ENCODE results near the gene TRAPPC12.
"Not testable (repeated sequence)": the region's sequence is repeated elsewhere in the genome, so short reads cannot be mapped to it uniquely, and the experiment has no call there.

The TRAPPC12 gene

GRCh38 chr2:3379647-3380534 lies at the start of gene TRAPPC12:
Gene TRAPPC12 (plus strand): TSS chr2:3379694. CDS start chr2:3387624, 7,930 bp downstream.
- DNase-seq (ENCODE audit: low read depth): peak; percentile 90

- no peak for DNase-seq (ENCODE audit: low read depth)
Observed at GRCh38 chr2:3332133-3332532, 47.4 kb upstream of the TRAPPC12 start.

- no peak for DNase-seq (ENCODE audit: low read depth)
Observed at GRCh38 chr2:3334392-3335345, 44.8 kb upstream of the TRAPPC12 start.

GRCh38 chr2:3336844-3337243 lies 42.6 kb upstream of the TRAPPC12 start:
- DNase-seq (ENCODE audit: low read depth): no peak

- DNase-seq (ENCODE audit: low read depth): no peak
Observed at GRCh38 chr2:3338340-3338739, 41.2 kb upstream of the TRAPPC12 start.

DNA sequence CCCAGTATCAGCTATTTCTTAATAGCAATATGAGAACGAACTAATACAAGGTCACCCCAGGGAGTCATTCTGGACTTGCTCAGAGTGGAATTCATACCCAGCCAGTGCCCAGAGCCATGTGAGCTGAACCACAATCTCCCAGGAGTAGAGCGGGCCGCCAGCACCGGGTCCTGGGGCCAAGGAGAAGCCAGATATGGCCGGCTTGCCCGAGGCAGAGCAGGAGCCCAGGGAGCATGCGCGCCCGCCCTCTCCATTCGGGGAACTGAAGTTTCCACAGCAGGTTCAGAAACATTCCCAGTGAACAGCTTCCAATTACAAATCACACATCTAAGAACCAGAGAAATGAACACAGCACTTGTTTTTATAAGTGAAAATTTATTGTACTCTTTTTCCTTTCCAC lies 39.4 kb upstream of the TRAPPC12 start:
- DNase-seq (ENCODE audit: low read depth): no peak

DNA sequence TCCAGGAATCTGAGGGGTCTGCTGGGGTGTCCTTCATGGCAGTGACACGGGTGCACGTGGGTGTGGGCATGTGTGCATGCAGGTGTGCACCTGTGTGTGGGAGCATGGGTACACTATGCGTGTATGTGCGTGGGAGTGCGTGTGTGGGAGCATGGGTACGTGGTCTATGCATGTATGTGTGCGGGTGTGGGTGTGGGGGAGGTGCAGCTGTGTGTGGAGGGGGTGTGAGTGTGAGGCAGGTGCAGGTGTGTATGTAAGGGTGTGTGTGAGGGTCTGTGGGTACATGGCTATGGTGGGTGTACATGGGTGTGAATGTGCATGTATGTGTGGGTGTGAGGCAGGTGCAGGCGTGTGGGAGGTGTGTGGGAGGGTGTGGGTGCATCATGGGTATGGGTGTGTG lies 38.2 kb upstream of the TRAPPC12 start:
- no peak for DNase-seq (ENCODE audit: low read depth)

GRCh38 chr2:3342324-3342723 lies 37.2 kb upstream of the TRAPPC12 start:
- no peak for DNase-seq (ENCODE audit: low read depth)

GRCh38 chr2:3343012-3343411 lies 36.5 kb upstream of the TRAPPC12 start:
- DNase-seq (ENCODE audit: low read depth): no peak

- DNase-seq (ENCODE audit: low read depth): no peak
Observed at GRCh38 chr2:3344897-3345296, 34.6 kb upstream of the TRAPPC12 start.

GRCh38 chr2:3345621-3346020 lies 33.9 kb upstream of the TRAPPC12 start:
- DNase-seq (ENCODE audit: low read depth): no peak

- DNase-seq (ENCODE audit: low read depth): no peak
Observed at GRCh38 chr2:3348767-3349166, 30.7 kb upstream of the TRAPPC12 start.

GRCh38 chr2:3349211-3349693 lies 30.2 kb upstream of the TRAPPC12 start:
- DNase-seq (ENCODE audit: low read depth): no peak

DNA sequence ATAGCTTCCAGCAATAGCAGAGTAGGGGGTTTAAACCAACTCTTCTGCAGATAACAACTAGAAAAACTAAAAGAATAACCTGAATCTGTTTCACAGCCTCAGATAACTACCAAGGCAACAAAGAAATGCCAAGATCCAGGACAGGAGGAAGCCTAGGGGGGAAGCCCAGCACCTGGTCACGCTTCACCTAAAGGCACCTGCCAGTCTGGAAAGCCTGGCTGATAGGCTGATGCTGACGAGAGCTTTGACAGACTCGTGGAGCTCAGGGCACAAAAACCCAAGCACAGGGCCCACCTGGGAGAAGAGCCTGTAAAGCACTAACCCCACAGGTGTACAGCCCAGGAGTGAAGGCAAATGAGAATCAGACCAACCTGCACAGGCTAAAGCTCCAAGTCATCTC lies 24.5 kb upstream of the TRAPPC12 start:
- DNase-seq (ENCODE audit: low read depth): no peak

DNA sequence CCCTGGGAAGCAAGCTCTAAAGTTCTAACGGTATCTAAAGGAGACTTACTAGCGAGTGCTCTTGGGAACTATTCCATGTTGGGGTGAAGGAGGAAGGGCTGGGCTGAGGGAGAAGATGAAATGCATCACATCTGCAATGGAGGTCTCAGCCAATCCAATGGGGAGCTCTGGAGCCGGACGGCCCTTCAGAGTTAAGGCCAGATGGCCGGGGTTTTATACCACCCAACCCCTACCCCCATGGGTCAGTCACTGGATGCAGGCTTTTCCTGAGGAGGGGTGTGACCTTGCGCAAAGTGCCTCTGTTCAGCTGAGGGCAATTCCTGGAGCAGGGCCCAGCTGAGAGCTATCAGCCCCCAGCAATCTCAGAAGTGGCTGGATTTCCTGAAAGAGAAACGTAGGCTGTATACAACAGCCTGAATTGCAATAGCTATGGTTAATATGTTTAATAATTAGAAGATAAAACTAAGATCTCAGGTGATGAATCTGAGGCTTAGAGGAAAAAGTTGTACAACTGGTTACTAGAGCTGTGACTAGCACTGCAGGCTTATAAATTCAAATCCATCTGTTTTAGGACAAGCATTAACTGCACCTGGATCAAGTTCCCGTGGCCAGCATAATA lies 23.4 kb upstream of the TRAPPC12 start:
- DNase-seq (ENCODE audit: low read depth): no peak

- DNase-seq (ENCODE audit: low read depth): no peak
Observed at GRCh38 chr2:3356799-3357198, 22.7 kb upstream of the TRAPPC12 start.

GRCh38 chr2:3357446-3357845 lies 22.0 kb upstream of the TRAPPC12 start:
- not testable (repeated sequence) for DNase-seq (ENCODE audit: low read depth)

DNA sequence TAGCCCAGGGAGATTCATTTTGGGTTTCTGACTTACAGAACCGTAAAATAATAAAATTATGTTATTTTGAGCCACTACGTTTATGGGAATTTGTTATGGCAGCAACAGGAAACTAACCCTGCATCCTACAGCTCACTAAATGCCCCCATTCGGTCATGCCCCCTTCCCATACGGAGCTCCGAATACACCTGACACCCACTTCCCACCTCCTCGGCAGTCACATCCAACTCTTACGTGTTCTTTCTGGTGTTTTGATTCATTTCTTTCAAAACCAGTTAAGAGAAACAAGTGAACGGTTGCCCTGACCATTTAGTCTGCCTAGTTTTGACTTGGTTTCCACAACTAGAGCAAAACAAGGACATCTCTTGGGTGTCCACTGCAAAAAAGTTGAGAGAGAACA lies 21.6 kb upstream of the TRAPPC12 start:
- no peak for DNase-seq (ENCODE audit: low read depth)

DNA sequence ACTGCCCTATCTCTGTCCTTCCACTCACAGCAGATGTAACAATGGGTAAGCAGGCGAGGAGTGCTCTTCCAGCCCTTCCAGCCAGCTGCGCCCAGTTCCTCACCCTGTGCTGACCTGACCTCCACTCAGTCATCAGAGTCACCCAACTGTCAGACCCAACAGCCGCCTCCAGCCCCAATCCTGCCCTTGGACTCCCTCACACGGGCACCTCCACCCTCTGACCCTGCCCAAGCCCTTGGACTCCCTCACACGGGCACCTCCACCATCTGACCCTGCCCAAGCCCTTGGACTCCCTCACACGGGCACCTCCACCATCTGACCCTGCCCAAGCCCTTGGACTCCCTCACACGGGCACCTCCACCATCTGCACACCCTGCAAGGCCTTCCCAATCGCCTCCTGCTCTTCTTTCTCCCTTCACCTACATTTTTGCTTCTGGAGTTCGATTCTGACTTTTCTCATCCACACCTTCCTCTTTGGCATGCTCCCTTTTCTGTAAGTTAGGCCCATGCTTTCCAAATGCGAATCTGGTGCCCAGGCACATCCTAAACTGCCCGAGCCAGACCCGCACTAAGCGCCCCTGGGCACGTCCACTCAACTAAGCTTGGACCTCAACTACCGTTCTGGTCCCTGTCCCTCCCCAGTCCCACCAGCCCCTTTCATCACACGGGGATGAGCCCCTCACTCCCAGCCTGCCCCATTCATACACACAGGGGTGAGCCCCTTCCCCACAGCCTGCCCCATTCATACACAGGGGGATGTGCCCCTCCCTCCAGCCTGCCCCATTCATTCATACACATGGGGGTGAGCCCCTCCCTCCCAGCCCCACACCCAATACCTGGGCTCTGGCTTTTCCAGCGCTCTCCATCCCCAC lies 17.7 kb upstream of the TRAPPC12 start:
- no peak for DNase-seq (ENCODE audit: low read depth)

GRCh38 chr2:3365219-3365618 lies 14.3 kb upstream of the TRAPPC12 start:
- no peak for DNase-seq (ENCODE audit: low read depth)

- no peak for DNase-seq (ENCODE audit: low read depth)
Observed at GRCh38 chr2:3368261-3368722, 11.2 kb upstream of the TRAPPC12 start.
